Measurements from ENCODE around the gene ERVK3-1.
"Not testable (repeated sequence)": the region's sequence is repeated elsewhere in the genome, so short reads cannot be mapped to it uniquely, and the experiment has no call there.

DNA sequence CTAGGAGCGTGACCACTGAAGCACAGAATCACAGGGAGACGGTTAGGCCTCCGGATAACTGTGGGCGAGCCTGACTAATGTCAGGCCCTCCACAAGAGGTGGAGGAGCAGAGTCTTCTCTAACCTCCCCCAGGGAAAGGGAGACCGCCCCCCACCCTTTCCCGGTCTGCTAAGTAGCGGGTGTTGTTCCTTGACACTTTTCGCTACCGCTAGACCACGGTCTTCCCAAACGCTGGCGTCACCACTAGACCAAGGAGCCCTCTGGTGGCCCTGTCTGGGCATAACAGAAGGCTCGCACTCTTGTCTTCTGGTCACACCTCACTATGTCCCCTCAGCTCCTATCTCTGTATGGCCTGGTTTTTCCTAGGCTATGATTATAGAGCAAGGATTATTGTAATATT lies 5.5 kb downstream of the ERVK3-1 start:
- TF ChIP-seq, protein P1, sequence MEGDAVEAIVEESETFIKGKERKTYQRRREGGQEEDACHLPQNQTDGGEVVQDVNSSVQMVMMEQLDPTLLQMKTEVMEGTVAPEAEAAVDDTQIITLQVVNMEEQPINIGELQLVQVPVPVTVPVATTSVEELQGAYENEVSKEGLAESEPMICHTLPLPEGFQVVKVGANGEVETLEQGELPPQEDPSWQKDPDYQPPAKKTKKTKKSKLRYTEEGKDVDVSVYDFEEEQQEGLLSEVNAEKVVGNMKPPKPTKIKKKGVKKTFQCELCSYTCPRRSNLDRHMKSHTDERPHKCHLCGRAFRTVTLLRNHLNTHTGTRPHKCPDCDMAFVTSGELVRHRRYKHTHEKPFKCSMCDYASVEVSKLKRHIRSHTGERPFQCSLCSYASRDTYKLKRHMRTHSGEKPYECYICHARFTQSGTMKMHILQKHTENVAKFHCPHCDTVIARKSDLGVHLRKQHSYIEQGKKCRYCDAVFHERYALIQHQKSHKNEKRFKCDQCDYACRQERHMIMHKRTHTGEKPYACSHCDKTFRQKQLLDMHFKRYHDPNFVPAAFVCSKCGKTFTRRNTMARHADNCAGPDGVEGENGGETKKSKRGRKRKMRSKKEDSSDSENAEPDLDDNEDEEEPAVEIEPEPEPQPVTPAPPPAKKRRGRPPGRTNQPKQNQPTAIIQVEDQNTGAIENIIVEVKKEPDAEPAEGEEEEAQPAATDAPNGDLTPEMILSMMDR (IDR thresholded peaks at IDR 0.05; ENCODE audit: insufficient read depth, low read length, poor library complexity, severe bottlenecking): not testable (repeated sequence)
- TF ChIP-seq EZH2phosphoT487 (conservative IDR thresholded peaks at IDR 0.05; ENCODE audit: low read length): not testable (repeated sequence)

Data from SU-DHL-6 (cell line).